Stimulated activated CD4-positive, alpha-beta T cell treated with anti-CD3 and anti-CD28 coated beads, TNF-alpha, amount 100 ng/mL, for 4 hours (primary cell): Measurements from ENCODE around the gene SH3D19.
"Not testable (repeated sequence)": the region's sequence is repeated elsewhere in the genome, so short reads cannot be mapped to it uniquely, and the experiment has no call there.

Source experiments
- DNase-seq, 3 experiments: peaks; one replicate each; pipeline ENCODE4 v3.0.0-alpha.2; 2020; ENCODE audit warnings: low read depth in 3 of 3

Gene SH3D19

GRCh38 chr4:151325111-151325948 lies at the start of gene SH3D19:
TSS of gene SH3D19 (minus strand) at chr4:151325605. CDS start at chr4:151325352, 253 bp downstream.
- DNase-seq, result no peak

- peak; percentile 48 to 64 (median 48) for DNase-seq
These were observed 37.2 kb upstream of the SH3D19 start for GRCh38 chr4:151362404-151363164.

GRCh38 chr4:151361966-151362365 lies 36.6 kb upstream of the SH3D19 start:
- no peak for DNase-seq

- DNase-seq, result no peak
These were observed 35.7 kb upstream of the SH3D19 start for GRCh38 chr4:151361126-151361525.

- DNase-seq, result no peak
These were observed 34.2 kb upstream of the SH3D19 start for GRCh38 chr4:151359576-151359975.

- no peak for DNase-seq
These were observed 32.9 kb upstream of the SH3D19 start for GRCh38 chr4:151358266-151358665.

- no peak for DNase-seq
These were observed 31.1 kb upstream of the SH3D19 start for GRCh38 chr4:151356510-151356909.

- DNase-seq, result no peak
These were observed 29.8 kb upstream of the SH3D19 start for GRCh38 chr4:151355155-151355554.

GRCh38 chr4:151347490-151348235 lies 22.3 kb upstream of the SH3D19 start:
- DNase-seq, result no peak

- no peak for DNase-seq
These were observed 19.5 kb upstream of the SH3D19 start for GRCh38 chr4:151344948-151345347.

GRCh38 chr4:151340751-151341385 lies 15.5 kb upstream of the SH3D19 start:
- no peak for DNase-seq

GRCh38 chr4:151339467-151339866 lies 14.1 kb upstream of the SH3D19 start:
- DNase-seq, result no peak

GRCh38 chr4:151331276-151332042 lies 6.1 kb upstream of the SH3D19 start:
- no peak for DNase-seq

- DNase-seq, result no peak
These were observed 4.0 kb upstream of the SH3D19 start for GRCh38 chr4:151329217-151330007.

- DNase-seq, result no peak
These were observed 493 bp upstream of the SH3D19 start for GRCh38 chr4:151325949-151326246.

- DNase-seq, result no peak
These were observed 674 bp downstream of the SH3D19 start for GRCh38 chr4:151324752-151325110.

- DNase-seq, result no peak
These were observed 1.2 kb downstream of the SH3D19 start for GRCh38 chr4:151324124-151324751.

GRCh38 chr4:151323667-151324066 lies 1.7 kb downstream of the SH3D19 start:
- no peak for DNase-seq

GRCh38 chr4:151322570-151322969 lies 2.8 kb downstream of the SH3D19 start:
- DNase-seq, result no peak

GRCh38 chr4:151322161-151322560 lies 3.2 kb downstream of the SH3D19 start:
- not testable (repeated sequence) for DNase-seq
